Panc1 (cell line): ENCODE results near the gene ADAMTS4. TPM values are rescaled to one million over a fixed set of nuclear protein-coding genes. Genes with fewer than 3 reads are reported as not detected.

ENCODE experiments used
- ATAC-seq: fragments of 200-7000 bp; cut with Tn5 transposase; 2 replicates; pipeline ENCODE4 v1.9.1; 2020; ENCODE audit warnings: mild to moderate bottlenecking, moderate library complexity
- BruUV-seq: library from RNA; stranded (reverse); fragments of 400-500 nt; replicated peaks from 2 replicates; lab custom pipeline; 2021; lab: Mats Ljungman, UMichigan
- CTCF ChIA-PET: fragments of 300-600 bp; sonication (Branson Sonifier 250); formaldehyde crosslinking; loops from one replicate; lab custom pipeline; 2022; ENCODE audit warnings: antibody characterized with exemption; lab: Charles Lee
- POLR2A ChIA-PET: fragments of 300-600 bp; sonication (Branson Sonifier 250); formaldehyde crosslinking; loops from one replicate; lab custom pipeline; 2022; ENCODE audit warnings: antibody characterized with exemption; lab: Charles Lee
- DNase-seq: peaks from one replicate; pipeline ENCODE4 v3.0.0-alpha.2; 2010; ENCODE audit warnings: low read depth, low spot score
- H3K27ac ChIP-seq: 2 replicates; pipeline ENCODE4 v1.5.1; 2011; ENCODE audit warnings: mild to moderate bottlenecking, low read length, inconsistent platforms
- H3K27me3 ChIP-seq: fragments of 200-500 bp; sonication (Bioruptor generic); 2 replicates; pipeline ENCODE4 v1.6.0; 2014; ENCODE audit warnings: low read length, inconsistent platforms; ENCODE audit not compliant: control insufficient read depth, insufficient read depth
- H3K36me3 ChIP-seq: fragments of 200-500 bp; sonication (Bioruptor generic); 2 replicates; pipeline ENCODE4 v1.5.1; 2014; ENCODE audit warnings: inconsistent platforms, mild to moderate bottlenecking, low read length, moderate library complexity; ENCODE audit not compliant: control insufficient read depth, insufficient read depth
- H3K4me1 ChIP-seq: 2 replicates; pipeline ENCODE4 v1.5.1; 2011; ENCODE audit warnings: inconsistent platforms, mild to moderate bottlenecking, low read length, moderate library complexity; ENCODE audit not compliant: control insufficient read depth, insufficient read depth
- H3K4me3 ChIP-seq, 2 experiments: 2 replicates each; pipeline ENCODE4 v1.5.1; 2011 to 2012; ENCODE audit warnings: low read depth in 2 of 2, low read length in 2 of 2, mild to moderate bottlenecking in 2 of 2, inconsistent platforms in 1 of 2, moderate library complexity in 1 of 2
- H3K9me3 ChIP-seq: fragments of 200-500 bp; sonication (Bioruptor generic); 2 replicates; pipeline ENCODE4 v1.5.1; 2014; ENCODE audit warnings: low read depth, mild to moderate bottlenecking, inconsistent platforms, low read length, moderate library complexity; ENCODE audit not compliant: control insufficient read depth, insufficient read depth
- POLR2AphosphoS5 ChIP-seq: IDR thresholded peaks from 2 replicates; pipeline ENCODE4 v1.6.1; 2012; ENCODE audit warnings: mild to moderate bottlenecking, low read depth, low read length, moderate library complexity
- SIN3A ChIP-seq: IDR thresholded peaks from 2 replicates; pipeline ENCODE4 v1.6.1; 2012; ENCODE audit warnings: low read depth, mild to moderate bottlenecking, low read length, moderate library complexity, borderline replicate concordance; ENCODE audit not compliant: insufficient read depth
- TCF7L2 ChIP-seq: IDR thresholded peaks from 2 replicates; pipeline ENCODE4 v1.6.1; 2011; ENCODE audit warnings: mild to moderate bottlenecking, low read depth, low read length, inconsistent platforms
- in situ Hi-C: cut with HindIII; loops from 2 replicates; pipeline ENCODE4 v1.10.0; 2016; ENCODE audit warnings: low sequenced_read_pairs, low pct_unique_long_range_greater_than_20kb
- intact Hi-C: fragments of 100-400 bp; cut with micrococcal nuclease; formaldehyde crosslinking; loops from one replicate; pipeline ENCODE4 v1.10.0; 2022; ENCODE audit not compliant: unreplicated experiment
- total RNA-seq: library from RNA; stranded (reverse); gene quantifications from one replicate; pipeline ENCODE4 v1.2.1, GENCODE V29; 2021; ENCODE audit not compliant: unreplicated experiment
- TF ChIP-seq, protein P1 (sequence below): fragments of 450-650 bp; IDR thresholded peaks from 2 replicates; pipeline ENCODE4 v1.5.1; 2017; ENCODE audit warnings: mild to moderate bottlenecking
- TF ChIP-seq, protein P2 (sequence below), 2 experiments: IDR thresholded peaks; 2 replicates each; pipeline ENCODE4 v1.6.1; 2011 to 2012; ENCODE audit warnings: low read depth in 2 of 2, control low read depth in 1 of 2, low read length in 1 of 2, mild to moderate bottlenecking in 1 of 2, moderate library complexity in 1 of 2; ENCODE audit not compliant: insufficient read depth in 1 of 2

Gene ADAMTS4
- total RNA-seq, 1 experiment from 2014 or later = 0.26 TPM

DNA sequence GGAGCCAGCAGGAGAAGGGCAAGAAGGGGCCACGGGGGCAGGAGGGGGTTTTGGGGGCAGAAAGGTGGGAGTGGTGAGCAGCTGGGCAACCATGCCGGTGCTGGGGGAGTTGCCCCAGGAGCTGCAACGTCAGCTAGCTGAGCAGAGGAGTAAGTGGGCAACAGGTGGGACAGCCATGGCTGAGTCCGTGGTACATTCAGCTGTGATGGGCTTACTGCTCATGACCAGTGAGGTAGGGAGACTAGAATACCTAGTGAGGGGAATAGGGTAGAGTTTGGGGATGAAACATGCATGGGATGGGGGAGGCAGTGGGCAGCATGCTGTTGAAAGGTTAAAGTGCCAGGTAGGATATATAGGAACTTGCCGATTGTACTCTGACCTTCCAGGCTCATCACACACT lies 37.2 kb downstream of the ADAMTS4 start:
- intact Hi-C loops = no loop called here
- CTCF ChIA-PET = no interaction called here
- TF ChIP-seq SIN3A (no peak), POLR2AphosphoS5 (no peak), TCF7L2 (no peak)
- TF ChIP-seq, protein P1, sequence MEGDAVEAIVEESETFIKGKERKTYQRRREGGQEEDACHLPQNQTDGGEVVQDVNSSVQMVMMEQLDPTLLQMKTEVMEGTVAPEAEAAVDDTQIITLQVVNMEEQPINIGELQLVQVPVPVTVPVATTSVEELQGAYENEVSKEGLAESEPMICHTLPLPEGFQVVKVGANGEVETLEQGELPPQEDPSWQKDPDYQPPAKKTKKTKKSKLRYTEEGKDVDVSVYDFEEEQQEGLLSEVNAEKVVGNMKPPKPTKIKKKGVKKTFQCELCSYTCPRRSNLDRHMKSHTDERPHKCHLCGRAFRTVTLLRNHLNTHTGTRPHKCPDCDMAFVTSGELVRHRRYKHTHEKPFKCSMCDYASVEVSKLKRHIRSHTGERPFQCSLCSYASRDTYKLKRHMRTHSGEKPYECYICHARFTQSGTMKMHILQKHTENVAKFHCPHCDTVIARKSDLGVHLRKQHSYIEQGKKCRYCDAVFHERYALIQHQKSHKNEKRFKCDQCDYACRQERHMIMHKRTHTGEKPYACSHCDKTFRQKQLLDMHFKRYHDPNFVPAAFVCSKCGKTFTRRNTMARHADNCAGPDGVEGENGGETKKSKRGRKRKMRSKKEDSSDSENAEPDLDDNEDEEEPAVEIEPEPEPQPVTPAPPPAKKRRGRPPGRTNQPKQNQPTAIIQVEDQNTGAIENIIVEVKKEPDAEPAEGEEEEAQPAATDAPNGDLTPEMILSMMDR = no peak
- TF ChIP-seq, protein P2, sequence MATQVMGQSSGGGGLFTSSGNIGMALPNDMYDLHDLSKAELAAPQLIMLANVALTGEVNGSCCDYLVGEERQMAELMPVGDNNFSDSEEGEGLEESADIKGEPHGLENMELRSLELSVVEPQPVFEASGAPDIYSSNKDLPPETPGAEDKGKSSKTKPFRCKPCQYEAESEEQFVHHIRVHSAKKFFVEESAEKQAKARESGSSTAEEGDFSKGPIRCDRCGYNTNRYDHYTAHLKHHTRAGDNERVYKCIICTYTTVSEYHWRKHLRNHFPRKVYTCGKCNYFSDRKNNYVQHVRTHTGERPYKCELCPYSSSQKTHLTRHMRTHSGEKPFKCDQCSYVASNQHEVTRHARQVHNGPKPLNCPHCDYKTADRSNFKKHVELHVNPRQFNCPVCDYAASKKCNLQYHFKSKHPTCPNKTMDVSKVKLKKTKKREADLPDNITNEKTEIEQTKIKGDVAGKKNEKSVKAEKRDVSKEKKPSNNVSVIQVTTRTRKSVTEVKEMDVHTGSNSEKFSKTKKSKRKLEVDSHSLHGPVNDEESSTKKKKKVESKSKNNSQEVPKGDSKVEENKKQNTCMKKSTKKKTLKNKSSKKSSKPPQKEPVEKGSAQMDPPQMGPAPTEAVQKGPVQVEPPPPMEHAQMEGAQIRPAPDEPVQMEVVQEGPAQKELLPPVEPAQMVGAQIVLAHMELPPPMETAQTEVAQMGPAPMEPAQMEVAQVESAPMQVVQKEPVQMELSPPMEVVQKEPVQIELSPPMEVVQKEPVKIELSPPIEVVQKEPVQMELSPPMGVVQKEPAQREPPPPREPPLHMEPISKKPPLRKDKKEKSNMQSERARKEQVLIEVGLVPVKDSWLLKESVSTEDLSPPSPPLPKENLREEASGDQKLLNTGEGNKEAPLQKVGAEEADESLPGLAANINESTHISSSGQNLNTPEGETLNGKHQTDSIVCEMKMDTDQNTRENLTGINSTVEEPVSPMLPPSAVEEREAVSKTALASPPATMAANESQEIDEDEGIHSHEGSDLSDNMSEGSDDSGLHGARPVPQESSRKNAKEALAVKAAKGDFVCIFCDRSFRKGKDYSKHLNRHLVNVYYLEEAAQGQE (IDR thresholded peaks at IDR 0.05; ENCODE audit: insufficient read depth in 1 of 2, low read depth in 2 of 2, low read length in 1 of 2) = no peak
- in situ Hi-C loops = no loop called here
- Histone ChIP-seq H3K4me1 (peaks cover 26% of the 10 kb centered on the region), H3K9me3 (no peaks in the 10 kb centered on the region), H3K27me3 (no peaks in the 10 kb centered on the region), H3K4me3 (no peak overlapping the region), H3K36me3 (peaks cover 11% of the 10 kb centered on the region), H3K27ac (no peak overlapping the region)
- BruUV-seq = no TSS peak
- POLR2A ChIA-PET = no interaction called here
- ATAC-seq (no peak), DNase-seq (no peak)

DNA sequence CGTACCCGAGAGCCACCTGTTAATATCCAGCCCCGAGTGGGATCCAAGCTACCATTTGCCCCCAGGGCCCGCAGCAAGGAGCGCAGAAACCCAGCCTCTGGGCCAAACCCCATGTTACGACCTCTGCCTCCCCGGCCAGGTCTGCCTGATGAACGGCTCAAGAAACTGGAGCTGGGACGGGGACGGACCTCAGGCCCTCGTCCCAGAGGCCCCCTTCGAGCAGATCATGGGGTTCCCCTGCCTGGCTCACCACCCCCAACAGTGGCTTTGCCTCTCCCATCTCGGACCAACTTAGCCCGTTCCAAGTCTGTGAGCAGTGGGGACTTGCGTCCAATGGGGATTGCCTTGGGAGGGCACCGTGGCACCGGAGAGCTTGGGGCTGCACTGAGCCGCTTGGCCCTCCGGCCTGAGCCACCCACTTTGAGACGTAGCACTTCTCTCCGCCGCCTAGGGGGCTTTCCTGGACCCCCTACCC lies 38.1 kb downstream of the ADAMTS4 start:
- no peaks in the 10 kb centered on the region for H3K9me3 ChIP-seq
- peaks cover 11% of the 10 kb centered on the region for H3K36me3 ChIP-seq
- DNase-seq (no peak), ATAC-seq (no peak)
- no peak overlapping the region; a peak in 1 of 4 replicates for H3K4me3 ChIP-seq
- H3K4me1 ChIP-seq = peaks cover 26% of the 10 kb centered on the region
- in situ Hi-C loops (no loop called here), intact Hi-C loops (no loop called here)
- TF ChIP-seq TCF7L2 (no peak), SIN3A (no peak), POLR2AphosphoS5 (no peak)
- TF ChIP-seq, protein P2 (IDR thresholded peaks at IDR 0.05; ENCODE audit: insufficient read depth in 1 of 2, low read depth in 2 of 2, low read length in 1 of 2) = no peak
- TF ChIP-seq, protein P1 = no peak
- BruUV-seq = no TSS peak
- no peaks in the 10 kb centered on the region for H3K27me3 ChIP-seq
- H3K27ac ChIP-seq = no peak overlapping the region
- ChIA-PET CTCF (no interaction called here), POLR2A (no interaction called here)
